Neutrophil (primary cell): ENCODE data around the gene LRBA.

Experiments
- H3K27ac ChIP-seq: fragments of 200-600 bp; sonication (generic); 2 replicates; pipeline ENCODE4 v1.5.1; 2016; ENCODE audit warnings: mild to moderate bottlenecking, moderate library complexity
- H3K27me3 ChIP-seq: fragments of 200-600 bp; sonication (generic); 2 replicates; pipeline ENCODE4 v1.6.0; 2016; ENCODE audit warnings: mild to moderate bottlenecking
- H3K36me3 ChIP-seq: fragments of 200-600 bp; sonication (generic); 2 replicates; pipeline ENCODE4 v1.5.1; 2017
- H3K4me1 ChIP-seq, 2 experiments: fragments of 200-600 bp in 1 of 2; sonication (generic) in 1 of 2; 1 replicate in 1 of 2; 2 replicates in 1 of 2; pipeline versions ENCODE4 v1.5.1 to v1.6.1; 2013 to 2016; ENCODE audit warnings: low read depth in 1 of 2, low read length in 1 of 2, mild to moderate bottlenecking in 1 of 2, moderate library complexity in 1 of 2; ENCODE audit not compliant: control insufficient read depth in 1 of 2, insufficient read depth in 1 of 2
- H3K4me3 ChIP-seq, 2 experiments: fragments of 200-600 bp in 1 of 2; sonication (generic) in 1 of 2; 1 replicate in 1 of 2; 2 replicates in 1 of 2; pipeline ENCODE4 v1.5.1; 2013 to 2016; ENCODE audit warnings: low read depth in 1 of 2, low read length in 1 of 2, mild to moderate bottlenecking in 1 of 2, moderate library complexity in 1 of 2
- H3K9me3 ChIP-seq: fragments of 200-600 bp; sonication (generic); 2 replicates; pipeline ENCODE4 v1.5.1; 2016
- TF ChIP-seq, protein P1 (sequence below): fragments of 200-600 bp; sonication (generic); IDR thresholded peaks from 2 replicates; pipeline ENCODE4 v1.5.1; 2016; ENCODE audit warnings: antibody characterized with exemption

The LRBA gene

GRCh38 chr4:150862829-150863228 lies 152.3 kb downstream of the LRBA start:
- Histone ChIP-seq H3K27me3 (no peaks in the 10 kb centered on the region), H3K36me3 (no peaks in the 10 kb centered on the region), H3K4me1 (no peaks in the 10 kb centered on the region), H3K4me3 (no peak overlapping the region), H3K27ac (no peak overlapping the region), H3K9me3 (no peaks in the 10 kb centered on the region)
- TF ChIP-seq, protein P1, sequence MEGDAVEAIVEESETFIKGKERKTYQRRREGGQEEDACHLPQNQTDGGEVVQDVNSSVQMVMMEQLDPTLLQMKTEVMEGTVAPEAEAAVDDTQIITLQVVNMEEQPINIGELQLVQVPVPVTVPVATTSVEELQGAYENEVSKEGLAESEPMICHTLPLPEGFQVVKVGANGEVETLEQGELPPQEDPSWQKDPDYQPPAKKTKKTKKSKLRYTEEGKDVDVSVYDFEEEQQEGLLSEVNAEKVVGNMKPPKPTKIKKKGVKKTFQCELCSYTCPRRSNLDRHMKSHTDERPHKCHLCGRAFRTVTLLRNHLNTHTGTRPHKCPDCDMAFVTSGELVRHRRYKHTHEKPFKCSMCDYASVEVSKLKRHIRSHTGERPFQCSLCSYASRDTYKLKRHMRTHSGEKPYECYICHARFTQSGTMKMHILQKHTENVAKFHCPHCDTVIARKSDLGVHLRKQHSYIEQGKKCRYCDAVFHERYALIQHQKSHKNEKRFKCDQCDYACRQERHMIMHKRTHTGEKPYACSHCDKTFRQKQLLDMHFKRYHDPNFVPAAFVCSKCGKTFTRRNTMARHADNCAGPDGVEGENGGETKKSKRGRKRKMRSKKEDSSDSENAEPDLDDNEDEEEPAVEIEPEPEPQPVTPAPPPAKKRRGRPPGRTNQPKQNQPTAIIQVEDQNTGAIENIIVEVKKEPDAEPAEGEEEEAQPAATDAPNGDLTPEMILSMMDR, result no peak

DNA sequence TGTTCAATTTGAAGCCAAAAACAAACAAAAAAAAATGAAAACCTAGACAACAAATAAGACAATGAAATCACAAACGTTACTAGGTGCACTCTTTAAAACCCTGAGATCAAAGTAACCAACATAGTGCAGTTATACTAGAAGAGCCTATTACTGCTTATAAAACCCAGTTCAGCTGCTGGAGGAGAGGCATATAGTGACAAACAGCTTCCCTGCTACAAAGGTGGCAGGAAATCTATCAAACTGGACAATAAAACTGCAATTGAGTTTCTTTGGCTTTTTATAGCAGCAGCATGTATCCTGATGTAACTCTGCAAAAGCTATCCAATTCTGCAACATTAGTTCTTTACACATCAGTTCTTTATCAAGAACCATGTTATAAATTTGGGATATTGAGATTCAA lies 155.6 kb downstream of the LRBA start:
- Histone ChIP-seq H3K4me1 (peaks cover 0 to 4% of the 10 kb centered on the region in 2 experiments), H3K36me3 (no peaks in the 10 kb centered on the region), H3K27ac (no peak overlapping the region), H3K27me3 (no peaks in the 10 kb centered on the region), H3K9me3 (no peaks in the 10 kb centered on the region), H3K4me3 (no peak overlapping the region)
- TF ChIP-seq, protein P1, result no peak

GRCh38 chr4:150855981-150856510 lies 159.0 kb downstream of the LRBA start:
- H3K36me3 ChIP-seq, result no peaks in the 10 kb centered on the region

DNA sequence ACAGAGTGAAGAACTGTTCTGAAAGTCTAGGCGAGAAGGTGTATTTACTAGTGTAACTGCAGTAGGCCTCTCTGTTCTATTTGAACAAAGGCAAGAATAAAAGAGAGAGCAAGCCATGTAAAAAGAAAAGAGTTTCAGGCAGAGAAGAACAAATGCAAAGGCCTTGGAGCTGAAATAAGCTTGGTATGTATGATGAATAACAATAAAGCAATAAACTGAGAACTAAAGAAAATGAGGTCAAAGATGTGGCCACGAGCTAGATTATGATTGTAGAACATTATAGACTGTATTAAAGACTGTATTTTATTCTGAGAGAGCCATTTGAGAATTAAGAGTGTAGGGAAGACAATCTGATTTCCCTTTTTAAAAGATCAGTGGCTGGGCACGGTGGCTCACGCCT lies 160.5 kb downstream of the LRBA start:
- TF ChIP-seq, protein P1, result no peak
- Histone ChIP-seq H3K27me3 (no peaks in the 10 kb centered on the region), H3K4me3 (no peak overlapping the region), H3K4me1 (peaks cover 0 to 4% of the 10 kb centered on the region in 2 experiments), H3K9me3 (no peaks in the 10 kb centered on the region), H3K27ac (no peak overlapping the region), H3K36me3 (no peaks in the 10 kb centered on the region)

More at GRCh38 chr4:150855981-150856510, 159.0 kb downstream of the LRBA start:
- H3K27ac ChIP-seq, result no peak overlapping the region
- peaks cover 0 to 4% of the 10 kb centered on the region in 2 experiments for H3K4me1 ChIP-seq
- H3K9me3 ChIP-seq, result no peaks in the 10 kb centered on the region
- no peak overlapping the region for H3K4me3 ChIP-seq
- H3K27me3 ChIP-seq, result no peaks in the 10 kb centered on the region
- TF ChIP-seq, protein P1, result no peak

DNA sequence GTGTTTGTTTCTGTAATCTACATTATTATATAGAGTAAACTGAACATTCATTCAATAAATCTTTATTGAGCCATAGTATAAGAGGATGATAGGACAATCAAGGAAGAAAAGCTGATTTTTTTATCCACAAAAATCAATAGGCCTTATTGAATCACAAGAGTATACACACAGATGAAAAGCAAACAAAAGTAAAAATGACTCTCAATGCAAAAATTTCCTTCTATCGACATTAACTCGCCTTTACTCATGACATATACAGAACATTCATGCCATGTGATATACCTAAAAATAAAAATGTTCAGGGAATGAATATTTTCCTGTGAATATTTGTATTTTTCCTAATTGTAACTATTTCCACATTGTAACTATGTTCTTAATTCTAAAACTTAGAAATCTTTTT lies 161.2 kb downstream of the LRBA start:
- H3K27ac ChIP-seq, result no peak overlapping the region
- TF ChIP-seq, protein P1, result no peak
- no peak overlapping the region for H3K4me3 ChIP-seq
- H3K4me1 ChIP-seq, result peaks cover 0 to 4% of the 10 kb centered on the region in 2 experiments
- H3K36me3 ChIP-seq, result no peaks in the 10 kb centered on the region
- no peaks in the 10 kb centered on the region for H3K9me3 ChIP-seq
- H3K27me3 ChIP-seq, result no peaks in the 10 kb centered on the region

DNA sequence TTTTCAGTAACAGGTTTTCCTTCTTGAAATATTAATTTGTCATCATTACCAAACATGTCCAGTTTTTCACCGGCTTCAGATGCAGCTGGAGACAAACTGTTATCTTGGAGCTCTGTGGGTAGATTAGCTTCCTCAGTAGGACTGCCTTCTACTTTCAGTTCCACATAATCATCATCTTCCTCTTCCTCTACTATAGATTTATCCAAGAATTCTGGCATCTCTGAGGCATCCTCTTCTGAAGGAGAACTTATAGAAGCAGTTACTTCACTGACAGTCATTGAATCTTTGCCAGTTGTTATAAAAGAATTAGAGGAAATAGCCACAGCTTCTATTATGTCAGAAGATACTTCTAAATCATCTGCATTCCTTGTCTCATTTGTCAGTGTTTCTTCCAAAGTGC lies 162.9 kb downstream of the LRBA start:
- Histone ChIP-seq H3K36me3 (no peaks in the 10 kb centered on the region), H3K4me1 (peaks cover 0 to 4% of the 10 kb centered on the region in 2 experiments), H3K9me3 (no peaks in the 10 kb centered on the region), H3K4me3 (no peak overlapping the region), H3K27me3 (no peaks in the 10 kb centered on the region), H3K27ac (no peak overlapping the region)
- TF ChIP-seq, protein P1, result no peak
